NCI-H2171 (cell line): ENCODE measurements around the gene GRK4.
"Not testable (repeated sequence)": the region's sequence is repeated elsewhere in the genome, so short reads cannot be mapped to it uniquely, and the experiment has no call there.

Source experiments
- DNase-seq: peaks from one replicate; lab custom pipeline; 2025; lab: John Stamatoyannopoulos, UW

GRK4 gene

GRCh38 chr4:2960450-2960849 is 2.9 kb upstream of the GRK4 start:
- not testable (repeated sequence) for DNase-seq

GRCh38 chr4:2961421-2961810 is 2.0 kb upstream of the GRK4 start:
- DNase-seq: no peak

- no peak for DNase-seq
Measured at GRCh38 chr4:2961811-2962441, 1.4 kb upstream of the GRK4 start.

GRCh38 chr4:2962614-2963174 is 677 bp upstream of the GRK4 start:
- peak; percentile 26 for DNase-seq

- no peak for DNase-seq
Measured at GRCh38 chr4:2963966-2964471, 648 bp downstream of the GRK4 start.

GRCh38 chr4:2964706-2965258 is 1.4 kb downstream of the GRK4 start:
- DNase-seq: no peak

- DNase-seq: no peak
Measured at GRCh38 chr4:2965262-2965661, 1.9 kb downstream of the GRK4 start.

- no peak for DNase-seq
Measured at GRCh38 chr4:2968381-2968780, 5.0 kb downstream of the GRK4 start.

- DNase-seq: no peak
Measured at GRCh38 chr4:2971275-2971674, 7.9 kb downstream of the GRK4 start.

GRCh38 chr4:2977211-2978088 is 14.1 kb downstream of the GRK4 start:
- peak; percentile 16 for DNase-seq

GRCh38 chr4:2981256-2981819 is 18.0 kb downstream of the GRK4 start:
- no peak for DNase-seq

- no peak for DNase-seq
Measured at GRCh38 chr4:2982012-2982411, 18.6 kb downstream of the GRK4 start.

GRCh38 chr4:2983715-2984114 is 20.3 kb downstream of the GRK4 start:
- not testable (repeated sequence) for DNase-seq

- no peak for DNase-seq
Measured at GRCh38 chr4:2991243-2991642, 27.9 kb downstream of the GRK4 start.

GRCh38 chr4:2994917-2995316 is 31.5 kb downstream of the GRK4 start:
- no peak for DNase-seq

GRCh38 chr4:2995546-2996265 is 32.3 kb downstream of the GRK4 start:
- DNase-seq: no peak

- no peak for DNase-seq
Measured at GRCh38 chr4:2996415-2996814, 33.0 kb downstream of the GRK4 start.

- no peak for DNase-seq
Measured at GRCh38 chr4:3007724-3008123, 44.4 kb downstream of the GRK4 start.

GRCh38 chr4:3009422-3009821 is 46.1 kb downstream of the GRK4 start:
- DNase-seq: no peak

- no peak for DNase-seq
Measured at GRCh38 chr4:3010577-3010976, 47.2 kb downstream of the GRK4 start.

GRCh38 chr4:3010998-3011397 is 47.6 kb downstream of the GRK4 start:
- no peak for DNase-seq
